Superior temporal gyrus (tissue), 1 donor: ENCODE data around the gene TNFRSF19.
"Not testable (repeated sequence)": the region's sequence is repeated elsewhere in the genome, so short reads cannot be mapped to it uniquely, and the experiment has no call there.

Experiments
- DNase-seq: peaks from one replicate; pipeline ENCODE4 v3.0.0-alpha.2; 2016; ENCODE audit errors: extremely low spot score

TNFRSF19 gene

DNA sequence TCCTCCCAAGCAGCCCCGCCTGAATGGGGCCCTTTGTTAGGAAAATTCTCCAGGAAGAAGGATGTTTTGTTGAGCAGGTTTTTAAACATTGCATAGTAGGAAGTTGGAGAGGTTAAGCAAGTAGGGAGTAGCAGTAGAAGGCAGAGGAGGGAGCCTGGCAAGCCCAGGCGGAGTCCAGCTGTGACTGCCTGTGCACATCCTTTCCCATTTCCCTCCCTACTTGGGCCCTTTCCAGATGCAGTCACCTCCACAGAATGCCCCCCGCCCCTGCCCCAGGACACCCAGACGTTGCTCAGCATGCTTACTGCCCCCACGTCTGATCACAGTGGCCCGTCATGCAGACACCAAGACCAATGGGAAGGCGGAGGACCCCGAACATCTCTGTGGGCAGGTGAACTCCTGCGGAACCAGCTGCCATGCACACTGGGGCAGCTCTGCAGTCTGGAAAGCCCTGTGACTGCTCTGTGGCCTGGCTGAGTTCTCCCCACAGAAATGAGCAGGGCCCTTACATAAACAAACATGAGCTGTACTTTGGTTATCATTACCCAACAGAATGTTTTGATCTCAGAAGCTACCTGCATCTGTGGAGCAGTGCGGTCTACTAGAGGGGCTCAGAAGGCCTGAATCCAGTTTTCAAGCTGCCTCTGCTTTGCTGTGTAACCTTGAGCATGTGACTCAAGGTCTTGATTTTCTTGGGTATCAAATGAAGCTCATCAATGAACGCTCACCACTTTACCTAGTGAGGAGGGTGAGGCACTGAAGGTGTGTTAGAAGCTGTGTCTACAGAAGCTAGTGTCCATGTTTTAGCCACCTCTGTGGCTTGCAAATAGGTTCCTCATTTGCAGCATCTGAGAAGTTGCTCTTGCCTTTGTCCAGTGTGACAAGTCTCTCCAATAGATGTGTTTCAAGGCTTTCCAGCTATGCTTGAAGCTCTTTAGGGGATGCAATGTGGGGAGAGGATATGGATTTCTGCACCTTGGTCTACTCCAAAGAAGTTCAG is 84.2 kb downstream of the TNFRSF19 start:
- no peak for DNase-seq

- no peak for DNase-seq
These were observed 85.1 kb downstream of the TNFRSF19 start for GRCh38 chr13:23655321-23655720.

DNA sequence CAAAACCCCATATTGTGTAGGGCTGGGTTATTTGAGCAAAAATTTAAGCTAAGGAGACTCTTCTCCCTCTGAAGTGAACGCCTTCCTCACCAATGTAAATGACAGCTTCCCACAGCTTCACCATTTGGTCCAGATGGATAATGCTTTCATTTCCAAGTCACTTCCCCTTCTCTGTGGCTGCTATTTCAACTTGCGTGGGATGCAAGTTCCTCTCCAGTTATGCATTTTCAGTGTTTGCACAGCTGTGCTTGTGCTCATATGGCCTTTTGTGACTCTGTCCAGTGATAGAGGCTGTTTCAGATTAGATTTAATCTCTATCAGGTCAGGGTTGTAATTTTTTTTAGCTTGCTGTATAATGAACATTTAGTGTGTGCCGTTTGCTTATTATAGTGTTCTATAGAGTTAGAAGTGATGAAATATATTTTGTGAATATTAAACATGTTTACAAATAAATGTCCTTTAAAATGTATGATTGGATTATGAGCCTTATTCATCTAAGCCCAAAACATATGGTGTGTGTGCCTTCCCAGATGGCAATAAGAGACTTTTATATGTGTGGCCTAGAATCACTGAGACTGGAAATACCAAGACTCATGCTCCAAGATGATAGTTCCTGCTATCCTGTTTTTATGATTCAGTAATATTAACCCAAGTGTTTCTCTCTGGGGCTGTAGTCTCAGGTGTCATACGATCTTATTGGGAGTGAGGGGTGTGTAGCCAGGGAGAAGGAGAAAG is 86.6 kb downstream of the TNFRSF19 start:
- no peak for DNase-seq

GRCh38 chr13:23658929-23659541 is 88.8 kb downstream of the TNFRSF19 start:
- no peak for DNase-seq

DNA sequence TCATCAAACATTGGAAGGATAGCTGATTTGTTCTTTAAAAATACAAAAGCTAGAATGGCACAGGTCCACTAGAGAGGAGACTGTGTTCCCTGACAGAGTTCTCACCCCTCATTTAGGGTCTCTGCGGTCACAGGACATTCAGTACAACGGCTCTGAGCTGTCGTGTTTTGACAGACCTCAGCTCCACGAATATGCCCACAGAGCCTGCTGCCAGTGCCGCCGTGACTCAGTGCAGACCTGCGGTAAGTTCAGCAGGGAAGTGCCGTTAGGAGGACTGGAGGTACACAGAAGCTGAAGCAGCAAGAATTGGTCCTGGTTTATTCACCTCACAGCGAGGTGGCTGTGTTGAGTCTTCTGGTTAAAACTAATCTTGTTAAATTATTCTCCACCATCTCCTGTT is 90.0 kb downstream of the TNFRSF19 start:
- DNase-seq: no peak

DNA sequence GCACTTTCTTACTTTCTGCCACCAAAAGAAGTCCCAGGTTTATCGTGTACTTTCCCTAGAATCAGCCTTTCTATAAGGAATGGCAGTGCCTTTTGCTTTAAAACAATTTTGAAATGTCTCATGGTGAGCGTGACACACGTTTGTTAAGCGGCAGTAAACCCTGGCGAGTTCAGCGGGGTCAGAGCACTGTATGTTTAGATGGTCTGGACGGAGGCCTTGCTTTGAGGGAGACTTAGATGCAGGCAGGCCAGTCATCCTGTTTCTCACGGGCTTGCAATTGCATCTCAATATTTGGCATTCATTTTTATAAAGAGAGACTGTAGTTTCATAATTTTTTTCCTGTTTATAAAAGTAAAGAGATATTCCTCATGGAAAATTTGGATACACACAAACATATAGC is 96.4 kb downstream of the TNFRSF19 start:
- DNase-seq: no peak

DNA sequence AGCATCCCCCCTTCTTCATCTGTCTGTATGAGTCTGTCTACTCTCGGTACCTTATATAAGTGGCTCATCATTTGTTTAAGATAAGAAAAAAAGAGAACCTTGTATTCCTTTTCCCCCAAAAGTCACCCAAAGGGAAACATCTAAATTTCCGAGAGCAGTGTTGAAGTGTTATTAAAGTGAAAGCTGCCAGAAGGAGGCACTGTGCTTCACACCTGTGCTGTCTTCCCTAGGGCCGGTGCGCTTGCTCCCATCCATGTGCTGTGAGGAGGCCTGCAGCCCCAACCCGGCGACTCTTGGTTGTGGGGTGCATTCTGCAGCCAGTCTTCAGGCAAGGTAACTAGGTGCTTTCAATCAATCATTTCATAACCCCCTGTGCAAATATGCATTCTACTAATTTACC is 97.5 kb downstream of the TNFRSF19 start:
- DNase-seq: no peak

GRCh38 chr13:23668562-23668961 is 98.3 kb downstream of the TNFRSF19 start:
- DNase-seq: no peak

GRCh38 chr13:23670793-23671192 is 100.6 kb downstream of the TNFRSF19 start:
- no peak for DNase-seq

DNA sequence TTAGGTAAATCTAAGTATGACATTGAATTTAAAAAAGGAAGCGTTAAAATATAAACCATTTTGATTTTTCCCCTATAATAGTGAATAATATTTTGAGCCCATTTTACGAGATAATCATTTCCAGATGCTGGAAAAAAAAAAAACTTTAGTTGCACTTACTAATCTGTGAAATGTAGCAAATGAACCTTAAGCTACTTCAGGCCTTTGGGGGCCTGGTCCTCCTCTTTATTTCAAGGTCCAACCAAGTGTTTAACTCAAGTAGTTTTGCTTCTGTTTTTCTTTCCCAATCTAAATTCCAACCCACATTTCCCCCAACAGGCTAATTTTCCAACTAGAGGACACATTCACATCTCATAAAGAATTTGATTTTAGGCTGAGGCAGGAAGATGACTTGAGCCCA is 101.2 kb downstream of the TNFRSF19 start:
- DNase-seq: no peak

- no peak for DNase-seq
These were observed 101.7 kb downstream of the TNFRSF19 start for GRCh38 chr13:23671897-23672296.

DNA sequence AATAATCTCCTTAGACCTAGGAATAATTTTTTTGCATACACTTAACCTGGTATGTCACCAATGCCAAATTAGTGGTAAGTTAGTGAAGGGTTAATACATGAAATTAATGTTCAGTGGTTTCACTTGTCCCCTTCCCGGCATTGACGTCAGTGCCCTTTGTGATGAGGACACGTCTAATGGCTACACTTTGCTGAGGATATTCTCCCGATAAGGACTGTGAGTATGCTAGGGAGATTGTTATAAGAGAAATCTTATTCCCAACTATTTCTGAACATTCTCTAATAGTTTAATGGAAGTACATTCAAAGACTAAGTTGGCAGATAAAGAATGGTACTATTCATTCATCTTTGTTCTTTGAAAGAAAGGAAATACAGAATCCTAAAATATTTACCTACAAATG is 102.4 kb downstream of the TNFRSF19 start:
- DNase-seq: no peak

- peak; percentile 69 for DNase-seq
These were observed 103.1 kb downstream of the TNFRSF19 start for GRCh38 chr13:23673354-23673753.

DNA sequence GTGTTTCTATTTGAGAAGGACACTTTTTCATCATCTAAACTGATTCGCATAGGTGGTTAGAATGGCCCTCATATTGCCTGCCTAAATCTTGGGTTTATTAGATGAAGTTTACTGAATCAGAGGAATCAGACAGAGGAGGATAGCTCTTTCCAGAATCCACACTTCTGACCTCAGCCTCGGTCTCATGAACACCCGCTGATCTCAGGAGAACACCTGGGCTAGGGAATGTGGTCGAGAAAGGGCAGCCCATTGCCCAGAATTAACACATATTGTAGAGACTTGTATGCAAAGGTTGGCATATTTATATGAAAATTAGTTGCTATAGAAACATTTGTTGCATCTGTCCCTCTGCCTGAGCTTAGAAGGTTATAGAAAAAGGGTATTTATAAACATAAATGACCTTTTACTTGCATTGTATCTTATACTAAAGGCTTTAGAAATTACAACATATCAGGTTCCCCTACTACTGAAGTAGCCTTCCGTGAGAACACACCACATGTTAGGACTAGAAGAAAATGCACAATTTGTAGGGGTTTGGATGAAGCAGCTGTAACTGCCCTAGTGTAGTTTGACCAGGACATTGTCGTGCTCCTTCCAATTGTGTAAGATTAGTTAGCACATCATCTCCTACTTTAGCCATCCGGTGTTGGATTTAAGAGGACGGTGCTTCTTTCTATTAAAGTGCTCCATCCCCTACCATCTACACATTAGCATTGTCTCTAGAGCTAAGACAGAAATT is 103.8 kb downstream of the TNFRSF19 start:
- DNase-seq: no peak

DNA sequence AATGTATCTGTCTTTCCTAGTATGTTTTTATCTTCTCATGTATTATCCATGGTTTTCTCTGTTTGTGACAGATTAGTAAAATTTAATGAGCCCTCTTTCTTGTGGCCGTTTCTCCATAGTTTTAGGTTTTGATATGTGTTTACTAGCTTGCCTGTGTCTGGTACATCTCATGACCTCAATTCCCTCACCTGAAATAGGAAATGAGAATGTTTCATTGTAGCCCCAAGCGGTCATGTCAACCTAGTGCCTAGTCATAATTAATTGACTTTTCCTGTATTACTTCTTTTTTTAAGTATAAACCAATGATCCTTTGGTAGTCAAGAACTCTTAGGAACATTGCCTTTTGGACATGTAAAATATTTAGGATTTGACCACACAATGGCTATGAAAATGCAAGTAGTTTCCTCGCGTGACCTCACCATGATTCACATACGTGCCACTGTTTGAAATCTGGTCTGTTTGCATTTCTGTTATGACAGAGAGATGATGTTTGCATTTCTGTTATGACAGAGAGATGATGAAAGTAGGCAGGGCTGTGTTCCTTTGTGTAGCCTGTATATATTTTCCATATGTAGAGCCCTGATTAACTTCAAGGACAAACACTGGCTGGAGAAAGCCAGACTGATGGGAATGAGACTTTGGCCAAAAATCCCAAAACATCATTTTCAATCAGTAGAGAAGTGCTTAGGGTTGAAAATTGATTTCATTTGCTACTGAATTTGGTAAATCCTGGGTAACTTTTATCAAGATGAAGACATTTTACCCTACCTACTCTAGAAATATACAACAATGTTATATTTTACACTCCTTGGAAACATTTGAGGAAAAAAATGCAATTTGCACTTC is 104.8 kb downstream of the TNFRSF19 start:
- no peak for DNase-seq

- DNase-seq: not testable (repeated sequence)
These were observed 107.6 kb downstream of the TNFRSF19 start for GRCh38 chr13:23677679-23678288.

GRCh38 chr13:23678795-23679194 is 108.6 kb downstream of the TNFRSF19 start:
- DNase-seq: no peak

DNA sequence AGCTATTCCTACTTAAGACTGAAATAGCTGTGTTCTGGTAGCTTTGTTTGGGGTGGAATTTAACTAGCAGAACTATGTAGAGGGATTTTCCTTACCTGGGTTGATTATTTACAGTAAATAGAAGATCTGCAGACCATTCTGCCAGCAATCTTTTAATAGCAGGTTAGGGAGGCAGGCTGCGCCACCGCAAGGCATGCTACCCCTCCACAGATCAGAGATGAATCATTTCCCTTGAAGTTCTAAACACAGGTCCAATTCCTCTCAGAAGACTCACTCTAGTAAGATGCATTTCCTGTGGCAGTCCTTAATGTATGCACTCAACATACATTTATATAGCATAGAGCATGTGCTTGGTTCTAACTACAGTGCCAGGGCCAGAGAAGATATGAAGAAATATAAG is 109.0 kb downstream of the TNFRSF19 start:
- no peak for DNase-seq

GRCh38 chr13:23680845-23681669 is 110.8 kb downstream of the TNFRSF19 start:
- no peak for DNase-seq
